Measurements from ENCODE around the gene KCNIP1.

KCNIP1 gene

DNA sequence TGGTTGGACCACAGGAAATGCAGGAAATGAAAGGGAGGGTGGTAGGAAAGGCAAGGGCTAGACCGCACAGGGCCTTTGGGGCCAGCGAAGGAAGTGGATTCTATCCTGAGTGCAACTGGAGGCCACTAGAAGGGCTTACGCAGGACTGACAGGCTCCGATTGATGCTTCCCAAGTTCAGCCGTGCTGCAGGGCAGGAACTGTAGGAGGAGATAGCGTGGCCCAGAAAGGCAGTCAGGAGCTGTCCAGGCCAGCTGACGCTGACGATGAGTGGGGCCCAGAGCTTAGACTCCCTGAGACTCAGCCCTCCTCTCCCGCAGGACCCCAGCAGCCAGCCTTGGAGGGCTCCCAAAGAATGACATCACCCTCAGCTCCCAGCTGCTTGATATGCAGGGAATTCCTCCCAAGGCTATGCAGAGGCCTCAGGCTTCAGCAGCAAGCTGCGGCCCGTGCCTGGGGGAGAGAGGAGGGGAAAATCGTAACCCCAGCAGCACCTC is 48.8 kb downstream of the KCNIP1 start:
- H3K4me3 ChIP-seq (ENCODE audit: low read depth, low read length): no peak overlapping the region
- TF ChIP-seq MYC (IDR thresholded peaks at IDR 0.05; ENCODE audit: low read depth, low read length) (no peak), CTCF (IDR thresholded peaks at IDR 0.05; ENCODE audit: low read depth, low read length) (no peak), POLR2A (IDR thresholded peaks at IDR 0.05; ENCODE audit: extremely low read depth, insufficient read length) (no peak), MAX (IDR thresholded peaks at IDR 0.05; ENCODE audit: low read depth, low read length) (no peak)
- DNase-seq (ENCODE audit: low read depth): peak; percentile 56

DNA sequence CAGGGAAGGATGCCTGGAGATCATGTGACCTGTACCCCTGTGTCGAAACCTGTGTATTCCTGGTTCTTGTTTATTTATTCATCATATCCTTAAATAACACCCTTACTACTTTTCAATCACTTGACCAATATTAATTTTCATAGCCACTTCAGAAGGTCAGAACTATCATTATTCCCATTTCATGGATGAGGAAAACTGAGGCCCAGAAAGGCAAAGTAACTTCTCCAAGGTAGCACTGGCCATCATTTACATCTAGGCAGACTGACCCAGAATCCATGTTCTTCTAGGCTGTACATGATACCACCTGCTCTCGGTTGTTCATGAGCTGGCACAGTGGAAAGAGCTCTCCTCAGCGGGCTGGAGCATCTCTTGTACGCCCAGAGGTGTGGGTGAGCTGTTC is 49.4 kb downstream of the KCNIP1 start:
- no peak overlapping the region for H3K4me3 ChIP-seq (ENCODE audit: low read depth, low read length)
- no peak for TF ChIP-seq MYC (IDR thresholded peaks at IDR 0.05; ENCODE audit: low read depth, low read length)
- TF ChIP-seq MAX (IDR thresholded peaks at IDR 0.05; ENCODE audit: low read depth, low read length): no peak
- no peak for TF ChIP-seq CTCF (IDR thresholded peaks at IDR 0.05; ENCODE audit: low read depth, low read length)
- TF ChIP-seq POLR2A (IDR thresholded peaks at IDR 0.05; ENCODE audit: extremely low read depth, insufficient read length): no peak
- no peak for DNase-seq (ENCODE audit: low read depth)

GRCh38 chr5:170554521-170555267 is 50.9 kb downstream of the KCNIP1 start:
- DNase-seq (ENCODE audit: low read depth): no peak
- no peak overlapping the region for H3K4me3 ChIP-seq (ENCODE audit: low read depth, low read length)
- TF ChIP-seq MYC (IDR thresholded peaks at IDR 0.05; ENCODE audit: low read depth, low read length) (no peak), CTCF (IDR thresholded peaks at IDR 0.05; ENCODE audit: low read depth, low read length) (no peak), MAX (IDR thresholded peaks at IDR 0.05; ENCODE audit: low read depth, low read length) (no peak), POLR2A (IDR thresholded peaks at IDR 0.05; ENCODE audit: extremely low read depth, insufficient read length) (no peak)

- TF ChIP-seq POLR2A (IDR thresholded peaks at IDR 0.05; ENCODE audit: extremely low read depth, insufficient read length): no peak
- no peak for TF ChIP-seq MYC (IDR thresholded peaks at IDR 0.05; ENCODE audit: low read depth, low read length)
- no peak for TF ChIP-seq CTCF (IDR thresholded peaks at IDR 0.05; ENCODE audit: low read depth, low read length)
- no peak for TF ChIP-seq MAX (IDR thresholded peaks at IDR 0.05; ENCODE audit: low read depth, low read length)
- DNase-seq (ENCODE audit: low read depth): no peak
- H3K4me3 ChIP-seq (ENCODE audit: low read depth, low read length): no peak overlapping the region
Measured at GRCh38 chr5:170557314-170557713, 53.5 kb downstream of the KCNIP1 start.

DNA sequence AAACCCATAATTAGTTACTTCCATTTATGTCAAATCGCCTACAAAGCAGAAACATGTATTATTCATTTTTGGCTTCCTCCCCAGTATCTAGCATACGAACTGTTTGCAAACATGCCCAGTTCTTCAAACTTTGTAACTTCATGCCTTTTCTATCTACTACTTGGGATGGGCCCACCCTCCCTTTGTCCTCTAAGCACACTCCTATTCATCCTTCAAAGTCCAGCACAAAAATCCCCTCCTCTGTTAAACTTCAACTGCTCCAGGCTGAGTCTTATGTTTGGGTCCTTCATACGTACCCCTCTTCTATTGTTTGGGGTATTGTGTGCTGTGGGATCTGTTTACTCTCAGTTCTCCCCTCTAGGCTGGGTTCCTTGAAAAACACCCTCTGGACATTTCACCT is 55.5 kb downstream of the KCNIP1 start:
- H3K4me3 ChIP-seq (ENCODE audit: low read depth, low read length): no peak overlapping the region
- TF ChIP-seq MAX (IDR thresholded peaks at IDR 0.05; ENCODE audit: low read depth, low read length): no peak
- TF ChIP-seq CTCF (IDR thresholded peaks at IDR 0.05; ENCODE audit: low read depth, low read length): no peak
- TF ChIP-seq MYC (IDR thresholded peaks at IDR 0.05; ENCODE audit: low read depth, low read length): no peak
- no peak for TF ChIP-seq POLR2A (IDR thresholded peaks at IDR 0.05; ENCODE audit: extremely low read depth, insufficient read length)
- no peak for DNase-seq (ENCODE audit: low read depth)

Measured in NB4 (cell line).